Measurements from ENCODE around the gene YJEFN3.

Gene YJEFN3

GRCh38 chr19:19506592-19506991 is 22.1 kb upstream of the YJEFN3 start:
- Histone ChIP-seq H3K79me1 (ENCODE audit: low read depth, low read length) (peaks cover 1% of the 10 kb centered on the region), H2AK5ac (ENCODE audit: low read depth, low read length) (no peak overlapping the region), H3K23ac (ENCODE audit: low read depth, low read length, poor library complexity) (no peak overlapping the region), H3K4me2 (ENCODE audit: insufficient read depth, low read length, poor library complexity, severe bottlenecking) (no peak overlapping the region), H3K9ac (ENCODE audit: low read depth, low read length, poor library complexity) (no peak overlapping the region), H4K8ac (ENCODE audit: low read depth, low read length) (no peak overlapping the region), H2AFZ (ENCODE audit: low read length) (no peak overlapping the region), H4K91ac (ENCODE audit: low read depth, low read length, poor library complexity) (no peak overlapping the region), H2BK15ac (ENCODE audit: low read length) (no peak overlapping the region), H3K36me3 (replicated peaks in 1 of 2; ENCODE audit: control insufficient read depth in 2 of 2, insufficient read depth in 2 of 2, low read length in 2 of 2) (peaks cover 43 to 74% of the 10 kb centered on the region in 2 donors), H3K14ac (ENCODE audit: low read length) (no peak overlapping the region), H3K27me3 (ENCODE audit: control insufficient read depth in 3 of 3, insufficient read depth in 3 of 3, low read depth in 1 of 3, low read length in 3 of 3) (no peaks in the 10 kb centered on the region), H3K9me3 (replicated peaks in 1 of 2; ENCODE audit: control insufficient read depth in 2 of 2, insufficient read depth in 1 of 2, low read depth in 1 of 2, low read length in 2 of 2) (no peaks in the 10 kb centered on the region), H3K4me1 (ENCODE audit: control insufficient read depth in 2 of 2, insufficient read depth in 1 of 2, low read depth in 1 of 2, low read length in 2 of 2) (peaks cover 0 to 2% of the 10 kb centered on the region in 2 donors), H2BK12ac (ENCODE audit: low read length) (no peak overlapping the region), H3K18ac (ENCODE audit: low read length) (no peak overlapping the region), H3K4ac (ENCODE audit: low read length) (no peak overlapping the region), H3K27ac (replicated peaks; ENCODE audit: low read length) (no peak overlapping the region), H2BK5ac (ENCODE audit: low read length) (no peak overlapping the region), H3K4me3 (ENCODE audit: low read length in 2 of 2) (no peak overlapping the region), H2BK120ac (ENCODE audit: low read depth, low read length) (no peak overlapping the region)
- DNase-seq (ENCODE audit: low spot score), result no peak
- no CpG with 5 or more reads among the region's 12 CpGs for WGBS, 2 donors (ENCODE audit: extremely low coverage in 2 of 2, insufficient read length in 2 of 2, insufficient replicate concordance in 1 of 2)

DNA sequence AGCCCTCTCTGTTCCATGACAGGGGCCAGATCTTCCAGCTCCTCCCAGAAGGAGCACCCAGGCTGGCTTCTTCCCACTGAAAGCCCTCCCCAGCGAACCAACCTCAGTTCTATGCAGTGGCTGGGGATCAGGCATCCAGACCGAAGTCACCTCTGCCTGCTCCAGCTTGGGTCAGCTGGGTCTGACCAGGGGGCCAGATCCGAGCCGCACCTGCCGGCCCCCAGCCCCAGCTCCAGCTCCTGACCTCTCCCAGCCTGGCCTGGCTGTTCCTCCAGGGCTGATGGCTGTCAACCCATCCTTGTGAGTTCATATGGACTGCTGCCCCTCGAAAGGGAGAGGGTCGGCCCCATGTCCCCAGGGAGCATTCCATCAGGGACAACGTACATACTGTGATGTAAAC is 21.4 kb upstream of the YJEFN3 start:
- no peak overlapping the region for H2BK5ac ChIP-seq (ENCODE audit: low read length)
- H3K4me1 ChIP-seq (ENCODE audit: control insufficient read depth in 2 of 2, insufficient read depth in 1 of 2, low read depth in 1 of 2, low read length in 2 of 2), result peaks cover 0 to 2% of the 10 kb centered on the region in 2 donors
- no peak for DNase-seq (ENCODE audit: low spot score)
- no peak overlapping the region for H3K4me3 ChIP-seq (ENCODE audit: low read length in 2 of 2)
- H3K23ac ChIP-seq (ENCODE audit: low read depth, low read length, poor library complexity), result no peak overlapping the region
- H4K8ac ChIP-seq (ENCODE audit: low read depth, low read length), result no peak overlapping the region
- no peaks in the 10 kb centered on the region for H3K9me3 ChIP-seq (replicated peaks in 1 of 2; ENCODE audit: control insufficient read depth in 2 of 2, insufficient read depth in 1 of 2, low read depth in 1 of 2, low read length in 2 of 2)
- no CpG with 5 or more reads among the region's 8 CpGs for WGBS, 2 donors (ENCODE audit: extremely low coverage in 2 of 2, insufficient read length in 2 of 2, insufficient replicate concordance in 1 of 2)
- H3K36me3 ChIP-seq (replicated peaks in 1 of 2; ENCODE audit: control insufficient read depth in 2 of 2, insufficient read depth in 2 of 2, low read length in 2 of 2), result peaks cover 35 to 66% of the 10 kb centered on the region in 2 donors
- H2BK120ac ChIP-seq (ENCODE audit: low read depth, low read length), result no peak overlapping the region
- no peak overlapping the region for H2AFZ ChIP-seq (ENCODE audit: low read length)
- no peak overlapping the region for H3K4me2 ChIP-seq (ENCODE audit: insufficient read depth, low read length, poor library complexity, severe bottlenecking)
- no peak overlapping the region for H3K27ac ChIP-seq (replicated peaks; ENCODE audit: low read length)
- H4K91ac ChIP-seq (ENCODE audit: low read depth, low read length, poor library complexity), result no peak overlapping the region
- no peak overlapping the region for H2BK12ac ChIP-seq (ENCODE audit: low read length)
- H3K14ac ChIP-seq (ENCODE audit: low read length), result no peak overlapping the region
- no peak overlapping the region for H2BK15ac ChIP-seq (ENCODE audit: low read length)
- H3K4ac ChIP-seq (ENCODE audit: low read length), result no peak overlapping the region
- H3K79me1 ChIP-seq (ENCODE audit: low read depth, low read length), result peaks cover 1% of the 10 kb centered on the region
- no peak overlapping the region for H3K18ac ChIP-seq (ENCODE audit: low read length)
- no peaks in the 10 kb centered on the region for H3K27me3 ChIP-seq (ENCODE audit: control insufficient read depth in 3 of 3, insufficient read depth in 3 of 3, low read depth in 1 of 3, low read length in 3 of 3)
- H3K9ac ChIP-seq (ENCODE audit: low read depth, low read length, poor library complexity), result peak overlapping the region; percentile 30
- H2AK5ac ChIP-seq (ENCODE audit: low read depth, low read length), result no peak overlapping the region

DNA sequence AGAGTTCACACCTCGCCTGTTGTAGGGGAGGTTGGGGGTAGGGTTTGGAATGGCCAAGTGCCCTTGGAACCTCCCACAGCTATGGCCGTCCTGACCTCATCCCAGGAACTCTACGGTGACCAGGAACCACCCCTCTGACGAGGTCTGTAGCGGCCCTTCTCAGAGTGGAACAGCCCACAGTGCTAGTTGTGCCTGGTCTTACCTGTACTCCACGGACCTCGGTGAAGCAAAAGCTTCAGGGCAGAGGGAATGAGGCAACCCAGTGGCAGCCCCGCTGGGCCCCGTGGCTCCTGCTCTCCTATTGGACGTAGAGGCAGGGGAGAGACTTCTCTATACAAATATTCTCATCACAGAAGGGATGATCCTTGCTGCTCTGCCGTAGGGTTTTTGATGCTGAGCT is 20.5 kb upstream of the YJEFN3 start:
- H3K18ac ChIP-seq (ENCODE audit: low read length), result peak overlapping the region; percentile 27
- H2BK120ac ChIP-seq (ENCODE audit: low read depth, low read length), result no peak overlapping the region
- no peak overlapping the region for H2AFZ ChIP-seq (ENCODE audit: low read length)
- no peak overlapping the region for H3K23ac ChIP-seq (ENCODE audit: low read depth, low read length, poor library complexity)
- H2BK15ac ChIP-seq (ENCODE audit: low read length), result no peak overlapping the region
- H3K27me3 ChIP-seq (ENCODE audit: control insufficient read depth in 3 of 3, insufficient read depth in 3 of 3, low read depth in 1 of 3, low read length in 3 of 3), result no peaks in the 10 kb centered on the region
- no peak overlapping the region for H3K9ac ChIP-seq (ENCODE audit: low read depth, low read length, poor library complexity)
- DNase-seq (ENCODE audit: low spot score), result no peak
- no peak overlapping the region for H4K8ac ChIP-seq (ENCODE audit: low read depth, low read length)
- H3K4me3 ChIP-seq (ENCODE audit: low read length in 2 of 2), result no peak overlapping the region
- no peak overlapping the region for H2BK5ac ChIP-seq (ENCODE audit: low read length)
- H3K4ac ChIP-seq (ENCODE audit: low read length), result no peak overlapping the region
- no peak overlapping the region for H2BK12ac ChIP-seq (ENCODE audit: low read length)
- no CpG with 5 or more reads among the region's 11 CpGs for WGBS, 2 donors (ENCODE audit: extremely low coverage in 2 of 2, insufficient read length in 2 of 2, insufficient replicate concordance in 1 of 2)
- H3K79me1 ChIP-seq (ENCODE audit: low read depth, low read length), result peaks cover 1% of the 10 kb centered on the region
- H3K27ac ChIP-seq (replicated peaks; ENCODE audit: low read length), result no peak overlapping the region
- H3K9me3 ChIP-seq (replicated peaks in 1 of 2; ENCODE audit: control insufficient read depth in 2 of 2, insufficient read depth in 1 of 2, low read depth in 1 of 2, low read length in 2 of 2), result no peaks in the 10 kb centered on the region
- H3K4me1 ChIP-seq (ENCODE audit: control insufficient read depth in 2 of 2, insufficient read depth in 1 of 2, low read depth in 1 of 2, low read length in 2 of 2), result peaks cover 0 to 2% of the 10 kb centered on the region in 2 donors
- peaks cover 29 to 57% of the 10 kb centered on the region in 2 donors for H3K36me3 ChIP-seq (replicated peaks in 1 of 2; ENCODE audit: control insufficient read depth in 2 of 2, insufficient read depth in 2 of 2, low read length in 2 of 2)
- no peak overlapping the region for H4K91ac ChIP-seq (ENCODE audit: low read depth, low read length, poor library complexity)
- no peak overlapping the region for H3K4me2 ChIP-seq (ENCODE audit: insufficient read depth, low read length, poor library complexity, severe bottlenecking)
- no peak overlapping the region for H2AK5ac ChIP-seq (ENCODE audit: low read depth, low read length)
- H3K14ac ChIP-seq (ENCODE audit: low read length), result no peak overlapping the region

DNA sequence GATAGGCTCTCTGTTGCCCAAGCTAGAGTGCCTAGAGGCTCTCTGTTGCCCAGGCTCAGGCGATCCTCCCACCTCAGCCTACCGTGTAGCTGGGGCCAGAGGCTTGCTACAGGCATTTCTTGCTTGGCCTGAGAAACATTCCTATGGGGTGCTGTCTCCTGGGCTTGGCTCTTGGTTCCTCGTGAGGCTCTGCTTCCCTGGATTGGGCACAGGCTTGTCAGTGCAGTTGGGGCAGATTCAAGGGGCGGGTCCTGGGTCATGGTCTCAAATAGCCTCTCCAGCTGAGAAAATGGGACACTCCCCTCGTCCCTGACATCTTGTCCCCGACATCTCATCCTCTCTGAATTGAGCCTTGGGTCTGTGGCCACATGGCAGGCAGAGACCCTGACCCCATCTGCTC is 18.3 kb upstream of the YJEFN3 start:
- no peak overlapping the region for H2BK5ac ChIP-seq (ENCODE audit: low read length)
- H3K4me3 ChIP-seq (ENCODE audit: low read length in 2 of 2), result no peak overlapping the region
- no peak overlapping the region for H3K23ac ChIP-seq (ENCODE audit: low read depth, low read length, poor library complexity)
- H3K79me1 ChIP-seq (ENCODE audit: low read depth, low read length), result peaks cover 5% of the 10 kb centered on the region
- H3K4me1 ChIP-seq (ENCODE audit: control insufficient read depth in 2 of 2, insufficient read depth in 1 of 2, low read depth in 1 of 2, low read length in 2 of 2), result peaks cover 0 to 2% of the 10 kb centered on the region in 2 donors
- H3K9ac ChIP-seq (ENCODE audit: low read depth, low read length, poor library complexity), result no peak overlapping the region
- no peak overlapping the region for H2BK15ac ChIP-seq (ENCODE audit: low read length)
- no peak for DNase-seq (ENCODE audit: low spot score)
- no peak overlapping the region for H4K8ac ChIP-seq (ENCODE audit: low read depth, low read length)
- H2BK12ac ChIP-seq (ENCODE audit: low read length), result no peak overlapping the region
- H2AFZ ChIP-seq (ENCODE audit: low read length), result no peak overlapping the region
- no peak overlapping the region for H3K14ac ChIP-seq (ENCODE audit: low read length)
- H3K4me2 ChIP-seq (ENCODE audit: insufficient read depth, low read length, poor library complexity, severe bottlenecking), result no peak overlapping the region
- peaks cover 5% of the 10 kb centered on the region in 2 donors for H3K9me3 ChIP-seq (replicated peaks in 1 of 2; ENCODE audit: control insufficient read depth in 2 of 2, insufficient read depth in 1 of 2, low read depth in 1 of 2, low read length in 2 of 2)
- H3K27me3 ChIP-seq (ENCODE audit: control insufficient read depth in 3 of 3, insufficient read depth in 3 of 3, low read depth in 1 of 3, low read length in 3 of 3), result no peaks in the 10 kb centered on the region
- H3K4ac ChIP-seq (ENCODE audit: low read length), result no peak overlapping the region
- H3K27ac ChIP-seq (replicated peaks; ENCODE audit: low read length), result no peak overlapping the region
- no peak overlapping the region for H2AK5ac ChIP-seq (ENCODE audit: low read depth, low read length)
- H2BK120ac ChIP-seq (ENCODE audit: low read depth, low read length), result no peak overlapping the region
- H3K18ac ChIP-seq (ENCODE audit: low read length), result peak overlapping the region; percentile 28
- no CpG with 5 or more reads among the region's 6 CpGs for WGBS, 2 donors (ENCODE audit: extremely low coverage in 2 of 2, insufficient read length in 2 of 2, insufficient replicate concordance in 1 of 2)
- no peak overlapping the region for H4K91ac ChIP-seq (ENCODE audit: low read depth, low read length, poor library complexity)
- peaks cover 12 to 35% of the 10 kb centered on the region in 2 donors for H3K36me3 ChIP-seq (replicated peaks in 1 of 2; ENCODE audit: control insufficient read depth in 2 of 2, insufficient read depth in 2 of 2, low read length in 2 of 2)

Data from neuronal stem cell (in vitro differentiated cells).